Thoracic aorta endothelial cell (primary cell): ENCODE data around the gene ZNF639. TPM values are rescaled to one million over a fixed set of nuclear protein-coding genes. Genes with fewer than 3 reads are reported as not detected.

Experiments used
- total RNA-seq: library from RNA; depleted of rRNA; stranded (reverse); fragments of >200 nt; gene quantifications from 2 replicates; pipeline ENCODE4 v1.2.3, GENCODE V29; 2012

ZNF639 gene, protein sequence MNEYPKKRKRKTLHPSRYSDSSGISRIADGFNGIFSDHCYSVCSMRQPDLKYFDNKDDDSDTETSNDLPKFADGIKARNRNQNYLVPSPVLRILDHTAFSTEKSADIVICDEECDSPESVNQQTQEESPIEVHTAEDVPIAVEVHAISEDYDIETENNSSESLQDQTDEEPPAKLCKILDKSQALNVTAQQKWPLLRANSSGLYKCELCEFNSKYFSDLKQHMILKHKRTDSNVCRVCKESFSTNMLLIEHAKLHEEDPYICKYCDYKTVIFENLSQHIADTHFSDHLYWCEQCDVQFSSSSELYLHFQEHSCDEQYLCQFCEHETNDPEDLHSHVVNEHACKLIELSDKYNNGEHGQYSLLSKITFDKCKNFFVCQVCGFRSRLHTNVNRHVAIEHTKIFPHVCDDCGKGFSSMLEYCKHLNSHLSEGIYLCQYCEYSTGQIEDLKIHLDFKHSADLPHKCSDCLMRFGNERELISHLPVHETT
- 68.1 and 74.2 TPM in 2 replicates for total RNA-seq

DNA sequence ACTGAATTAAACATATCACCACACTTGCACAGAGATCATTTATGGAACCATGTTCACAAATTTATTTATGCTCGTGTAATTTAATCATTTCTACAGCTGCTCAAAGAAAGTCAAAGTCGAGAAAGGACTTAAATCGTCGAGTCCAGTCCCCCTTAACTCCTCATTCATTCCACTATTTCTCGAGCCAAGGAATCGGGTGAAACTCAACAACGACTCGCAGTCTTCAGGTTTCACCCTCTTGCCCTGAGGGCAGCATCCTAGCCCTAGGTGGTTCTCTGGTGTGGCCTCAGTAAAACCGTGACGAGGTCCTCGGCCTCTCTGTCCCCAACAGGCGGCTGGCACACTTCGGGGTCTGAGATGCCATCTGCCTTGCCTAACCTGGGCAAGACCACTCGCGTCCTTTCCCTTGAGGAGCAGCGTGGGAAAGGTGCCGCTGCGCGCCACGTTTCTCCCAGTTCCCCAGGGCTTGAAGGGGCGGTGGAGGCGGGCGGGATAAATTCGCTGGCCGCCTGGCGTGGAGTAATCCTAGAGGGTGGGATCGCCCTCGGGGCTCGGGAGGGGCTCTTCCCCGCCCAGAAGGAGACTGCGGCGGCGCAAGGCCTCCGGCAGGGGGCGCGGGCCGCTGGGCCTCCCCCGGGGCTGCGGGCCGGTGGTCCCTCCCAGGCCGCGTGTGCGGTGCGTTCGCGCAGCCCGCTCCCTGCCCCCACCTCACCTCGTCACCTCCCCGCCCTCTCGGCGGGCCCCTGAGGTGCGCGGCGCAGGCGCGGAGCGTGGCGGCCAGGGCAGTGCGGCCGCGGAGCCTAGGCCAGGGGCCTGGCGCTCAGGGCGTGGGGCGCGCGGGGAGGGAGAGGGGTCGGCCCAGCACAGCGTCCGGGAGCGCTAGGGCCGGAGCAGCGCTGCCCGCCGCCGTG is at the start of gene ZNF639:
Gene ZNF639, plus strand, starts transcription at position 746 of the 911 bp plus-strand sequence. CDS start 5,263 bp downstream, outside the sequence.

DNA sequence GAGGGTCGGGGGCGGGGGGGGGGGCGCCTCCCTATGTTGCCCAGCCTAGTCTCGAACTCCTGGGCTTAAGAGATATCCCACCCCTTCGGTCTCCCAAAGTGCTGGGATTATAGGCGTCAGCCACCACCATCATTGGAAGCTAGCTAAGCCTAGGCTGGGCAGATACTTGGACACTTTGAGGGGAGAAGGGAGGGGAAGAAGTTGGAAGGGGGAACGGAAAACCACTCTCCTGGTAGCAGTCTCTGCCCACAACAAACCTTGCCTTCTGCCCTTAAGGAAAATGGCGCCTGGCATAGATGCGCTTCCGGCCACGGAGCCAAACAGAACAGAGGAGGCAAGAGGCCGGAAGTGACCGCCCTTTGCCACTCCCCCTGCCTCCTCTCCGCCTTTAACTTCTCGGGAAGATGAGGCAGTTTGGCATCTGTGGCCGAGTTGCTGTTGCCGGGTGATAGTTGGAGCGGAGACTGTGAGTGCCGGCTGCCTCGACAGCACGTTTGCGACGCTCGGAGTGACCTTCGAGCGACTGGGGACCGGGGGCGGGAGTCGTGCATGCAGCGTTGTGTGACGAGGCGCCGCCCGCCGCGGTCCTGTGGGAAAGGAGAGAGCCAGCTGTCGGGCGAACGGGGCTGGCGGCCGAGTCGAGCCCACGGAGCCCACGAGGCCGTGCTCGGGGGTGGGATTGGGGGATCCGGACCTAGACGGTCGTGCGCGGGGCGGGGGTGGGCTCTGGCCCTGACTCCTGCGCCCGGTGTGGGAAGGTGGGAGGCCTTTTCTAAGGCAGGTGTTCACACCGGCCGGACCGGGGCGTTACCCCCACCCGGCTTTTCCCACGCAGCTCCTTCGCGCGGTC is 24.7 kb downstream of the ZNF639 start, which contains the start of gene MFN1:
Gene MFN1, plus strand, starts transcription at position 365 of the 850 bp plus-strand sequence. CDS start 1,143 bp downstream, outside the sequence.

Other genes with a start within 250 kb of the ZNF639 start
- 40.2 and 42.7 TPM in 2 replicates for gene PIK3CA, start 174.7 kb upstream of the ZNF639 start, total RNA-seq
- 1.5 and 1.6 TPM in 2 replicates for gene KCNMB3, start 71.9 kb upstream of the ZNF639 start, total RNA-seq
- gene MFN1, start 24.7 kb downstream of the ZNF639 start, total RNA-seq: 57.5 and 74.1 TPM in 2 replicates
- gene GNB4, start 128.4 kb downstream of the ZNF639 start, total RNA-seq: 113 and 119 TPM in 2 replicates
- gene ACTL6A, start 239.9 kb downstream of the ZNF639 start, total RNA-seq: 79.9 and 92.3 TPM in 2 replicates